Right cardiac atrium (tissue), 5 donors: ENCODE data around the gene P2RX1. TPM values are rescaled to one million over a fixed set of nuclear protein-coding genes. Genes with fewer than 3 reads are reported as not detected.
"Not testable (repeated sequence)": the region's sequence is repeated elsewhere in the genome, so short reads cannot be mapped to it uniquely, and the experiment has no call there.

ENCODE experiments used
- ATAC-seq, 2 donors: fragments of 200-7000 bp; cut with Tn5 transposase; one replicate each; pipeline versions ENCODE4 v1.8.0 to v1.9.1; 2020; ENCODE audit warnings: moderate library complexity in 2 of 2, mild to moderate bottlenecking in 1 of 2
- DNase-seq, 3 donors: peaks; one replicate each; pipeline ENCODE4 v3.0.0-alpha.2; 2020
- H3K27ac ChIP-seq: one replicate; pipeline ENCODE4 v1.5.1; 2013; ENCODE audit warnings: mild to moderate bottlenecking, low read length, control low read depth, moderate library complexity
- H3K27me3 ChIP-seq: one replicate; pipeline ENCODE4 v1.6.1; 2013; ENCODE audit not compliant: control insufficient read depth, insufficient read depth
- H3K4me1 ChIP-seq: one replicate; pipeline ENCODE4 v1.6.1; 2013; ENCODE audit warnings: low read length; ENCODE audit not compliant: control insufficient read depth, insufficient read depth
- H3K4me3 ChIP-seq: one replicate; pipeline ENCODE4 v1.5.1; 2013; ENCODE audit warnings: low read length, control low read depth
- H3K9me3 ChIP-seq: one replicate; pipeline ENCODE4 v1.6.1; 2013; ENCODE audit warnings: low read length; ENCODE audit not compliant: control insufficient read depth
- WGBS: extraction: QIAGEN DNeasy Blood & Tissue Kit; methylation state at CpG from one replicate; pipeline ENCODE4 v1.1.7; 2013; 5-methylcytosine and 5-hydroxymethylcytosine counted together
- intact Hi-C, 4 donors: fragments of 100-400 bp; cut with DNase I; formaldehyde crosslinking; loops; one replicate each; pipeline versions ENCODE4 v1.11.0 to v1.14.0; 2022 to 2023
- polyA plus RNA-seq: library from polyadenylated mRNA; stranded (reverse); fragments of 200-250 nt; gene quantifications from one replicate; pipeline ENCODE4 v1.2.3, GENCODE V29; 2013
- total RNA-seq, 4 donors: library from RNA; stranded (reverse); fragmentation: NEBNext Ultra II Directional; extraction: Animal tissue kit (Norgen Biotek cat#: 25700); gene quantifications; one replicate each; pipeline ENCODE4 v1.2.1, GENCODE V29; 2021
- donor health status: healthy with polysubstance abuse.
- donor health status: DM: no; HTN: yes; CAD: no.
- donor health status: DM: no; HTN: no; CAD: no.
- donor health status: DM: no; HTN: yes; CAD: no; lungs with severe emphysema.
- donor health status: DM: yes; HTN: yes; CAD: no.

P2RX1 gene
- total and polyA plus RNA-seq, 5 donors, result 0.74 to 3.8 (median 1.3) TPM

GRCh38 chr17:3951420-3951819, 35.2 kb upstream of the P2RX1 start:
- ATAC-seq (no peak), DNase-seq (peak in 1 of 3 donors; percentile 43)
- WGBS, result 92% methylated on average over 16 of the region's 16 CpGs
- intact Hi-C loops, result no loop called here
- H3K4me3 ChIP-seq, result no peak overlapping the region
- H3K9me3 ChIP-seq, result no peaks in the 10 kb centered on the region
- H3K27ac ChIP-seq, result no peak overlapping the region
- no peaks in the 10 kb centered on the region for H3K27me3 ChIP-seq
- no peaks in the 10 kb centered on the region for H3K4me1 ChIP-seq

- Histone ChIP-seq H3K9me3 (no peaks in the 10 kb centered on the region), H3K4me1 (no peaks in the 10 kb centered on the region), H3K4me3 (no peak overlapping the region), H3K27me3 (no peaks in the 10 kb centered on the region), H3K27ac (no peak overlapping the region)
- 96% methylated on average over 17 of the region's 17 CpGs for WGBS
- ATAC-seq (no peak), DNase-seq (peak in 1 of 3 donors; percentile 13)
- intact Hi-C loops, result no loop called here
These were observed 34.7 kb upstream of the P2RX1 start for GRCh38 chr17:3951003-3951402.

GRCh38 chr17:3950584-3950983, 34.3 kb upstream of the P2RX1 start:
- DNase-seq, result peak in 1 of 3 donors; percentile 55
- no peaks in the 10 kb centered on the region for H3K4me1 ChIP-seq
- no peaks in the 10 kb centered on the region for H3K27me3 ChIP-seq
- WGBS, result 96% methylated on average over 12 of the region's 12 CpGs
- no peak overlapping the region for H3K27ac ChIP-seq
- intact Hi-C loops, result no loop called here
- no peak for ATAC-seq
- H3K9me3 ChIP-seq, result no peaks in the 10 kb centered on the region
- no peak overlapping the region for H3K4me3 ChIP-seq

- H3K4me1 ChIP-seq, result no peaks in the 10 kb centered on the region
- H3K4me3 ChIP-seq, result no peak overlapping the region
- ATAC-seq, result no peak
- intact Hi-C loops, result no loop called here
- H3K27me3 ChIP-seq, result no peaks in the 10 kb centered on the region
- H3K9me3 ChIP-seq, result no peaks in the 10 kb centered on the region
- WGBS, result 85% methylated on average over 3 of the region's 3 CpGs
- H3K27ac ChIP-seq, result no peak overlapping the region
- DNase-seq, result no peak
These were observed 33.2 kb upstream of the P2RX1 start for GRCh38 chr17:3949418-3949817.

- H3K27ac ChIP-seq, H3K27me3 ChIP-seq, H3K9me3 ChIP-seq, ATAC-seq, H3K4me3 ChIP-seq, intact Hi-C loops, H3K4me1 ChIP-seq: not testable (repeated sequence)
- 96% methylated on average over 3 of the region's 3 CpGs for WGBS
- DNase-seq, result peak in 2 of 3 donors; percentile 14 to 22
These were observed 32.3 kb upstream of the P2RX1 start for GRCh38 chr17:3948551-3948950.

DNA sequence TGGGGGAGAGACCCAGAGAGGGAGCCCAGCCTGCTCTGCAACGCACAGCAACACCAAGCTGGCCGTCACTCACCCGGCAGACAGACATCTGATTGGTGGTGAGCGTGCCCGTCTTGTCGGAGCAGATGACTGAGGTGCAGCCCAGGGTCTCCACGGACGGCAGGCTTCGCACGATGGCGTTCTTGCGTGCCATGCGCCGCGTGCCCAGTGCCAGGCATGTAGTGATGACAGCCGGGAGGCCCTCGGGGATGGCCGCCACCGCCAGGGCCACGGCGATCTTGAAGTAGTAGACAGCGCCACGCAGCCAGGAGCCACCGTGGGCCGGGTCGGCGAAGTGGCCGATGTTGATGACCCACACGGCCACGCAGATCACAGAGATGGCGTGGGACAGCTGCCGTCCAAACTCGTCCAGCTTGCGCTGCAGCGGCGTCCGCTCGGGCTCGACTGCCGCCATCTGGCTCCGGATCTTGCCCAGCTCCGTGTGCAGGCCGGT, 31.1 kb upstream of the P2RX1 start:
- ATAC-seq (no peak), DNase-seq (peak in 2 of 3 donors; percentile 36 to 47)
- no peaks in the 10 kb centered on the region for H3K4me1 ChIP-seq
- no peaks in the 10 kb centered on the region for H3K9me3 ChIP-seq
- WGBS, result 94% methylated on average over 43 of the region's 43 CpGs
- no peak overlapping the region for H3K27ac ChIP-seq
- no peak overlapping the region for H3K4me3 ChIP-seq
- intact Hi-C loops, result no loop called here
- H3K27me3 ChIP-seq, result no peaks in the 10 kb centered on the region

- Histone ChIP-seq H3K4me3 (no peak overlapping the region), H3K27ac (no peak overlapping the region), H3K9me3 (no peaks in the 10 kb centered on the region), H3K4me1 (no peaks in the 10 kb centered on the region), H3K27me3 (no peaks in the 10 kb centered on the region)
- peak in 2 of 3 donors; percentile 16 to 40 for DNase-seq
- WGBS, result 65% methylated on average over 5 of the region's 5 CpGs
- no peak for ATAC-seq
- intact Hi-C loops, result no loop called here
These were observed 30.5 kb upstream of the P2RX1 start for GRCh38 chr17:3946711-3947235.

GRCh38 chr17:3944485-3945388, 28.5 kb upstream of the P2RX1 start:
- peak; percentile 73 to 93 (median 88) for DNase-seq
- H3K4me1 ChIP-seq, result no peaks in the 10 kb centered on the region

DNA sequence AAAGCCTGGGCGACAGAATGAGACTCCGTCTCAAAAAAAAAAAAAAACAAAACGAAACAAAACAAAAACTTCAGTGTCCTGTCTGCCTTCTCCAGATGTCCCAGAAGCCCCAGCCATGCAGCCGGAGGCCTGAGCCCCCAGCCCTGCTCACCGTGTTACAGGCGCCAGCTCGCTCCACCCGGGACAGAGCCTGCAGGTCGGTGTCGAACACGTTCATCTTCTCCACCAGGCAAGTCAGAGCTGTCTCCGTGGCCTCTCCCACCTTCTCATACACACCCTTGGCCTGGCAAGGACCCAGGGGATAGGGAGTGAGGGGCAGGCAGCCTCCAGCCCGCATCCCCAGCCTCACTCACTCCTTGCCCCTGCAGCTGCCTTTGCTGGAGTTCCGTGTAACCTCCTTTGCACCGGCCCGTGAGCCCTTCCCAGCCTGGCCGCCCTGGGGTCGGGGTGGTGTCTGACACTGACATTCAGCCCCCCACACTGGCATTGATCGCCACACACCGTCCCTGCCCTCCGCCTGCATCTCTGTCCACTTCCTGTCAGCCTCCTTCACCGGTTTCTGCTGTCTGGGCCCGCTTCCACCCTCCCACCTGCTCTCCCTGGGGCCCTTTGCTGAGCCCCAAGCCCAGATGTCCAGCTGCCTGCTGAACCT, 27.1 kb upstream of the P2RX1 start:
- intact Hi-C loops, result no loop called here
- Histone ChIP-seq H3K9me3 (no peaks in the 10 kb centered on the region), H3K4me3 (no peak overlapping the region), H3K27ac (no peak overlapping the region), H3K27me3 (no peaks in the 10 kb centered on the region), H3K4me1 (no peaks in the 10 kb centered on the region)
- DNase-seq, result peak in 2 of 3 donors; percentile 37 to 64
- ATAC-seq, result no peak
- 84% methylated on average over 23 of the region's 23 CpGs for WGBS

More at GRCh38 chr17:3944485-3945388, 28.5 kb upstream of the P2RX1 start:
- 30% methylated on average over 68 of the region's 68 CpGs for WGBS
- no peaks in the 10 kb centered on the region for H3K27me3 ChIP-seq
- H3K4me3 ChIP-seq, result peak overlapping the region; percentile 35
- peak; percentile 92 to 94 for ATAC-seq
- no peaks in the 10 kb centered on the region for H3K9me3 ChIP-seq
- intact Hi-C loops, result no loop called here
- H3K27ac ChIP-seq, result peak overlapping the region; percentile 13

GRCh38 chr17:3940965-3941698, 24.9 kb upstream of the P2RX1 start:
- Histone ChIP-seq H3K4me3 (no peak overlapping the region), H3K27me3 (no peaks in the 10 kb centered on the region), H3K4me1 (no peaks in the 10 kb centered on the region), H3K9me3 (no peaks in the 10 kb centered on the region), H3K27ac (no peak overlapping the region)
- intact Hi-C loops, result no loop called here
- peak in 2 of 3 donors; percentile 40 to 52 for DNase-seq
- ATAC-seq, result no peak
- WGBS, result 95% methylated on average over 48 of the region's 48 CpGs
